Measurements from ENCODE around the gene SPEM2.

Gene SPEM2

GRCh38 chr17:7425316-7425715, at the start of gene SPEM2:
Gene SPEM2, plus strand, starts transcription at chr17:7425616. Its CDS starts 73 bp downstream, at chr17:7425689.
- TF ChIP-seq, protein P1, sequence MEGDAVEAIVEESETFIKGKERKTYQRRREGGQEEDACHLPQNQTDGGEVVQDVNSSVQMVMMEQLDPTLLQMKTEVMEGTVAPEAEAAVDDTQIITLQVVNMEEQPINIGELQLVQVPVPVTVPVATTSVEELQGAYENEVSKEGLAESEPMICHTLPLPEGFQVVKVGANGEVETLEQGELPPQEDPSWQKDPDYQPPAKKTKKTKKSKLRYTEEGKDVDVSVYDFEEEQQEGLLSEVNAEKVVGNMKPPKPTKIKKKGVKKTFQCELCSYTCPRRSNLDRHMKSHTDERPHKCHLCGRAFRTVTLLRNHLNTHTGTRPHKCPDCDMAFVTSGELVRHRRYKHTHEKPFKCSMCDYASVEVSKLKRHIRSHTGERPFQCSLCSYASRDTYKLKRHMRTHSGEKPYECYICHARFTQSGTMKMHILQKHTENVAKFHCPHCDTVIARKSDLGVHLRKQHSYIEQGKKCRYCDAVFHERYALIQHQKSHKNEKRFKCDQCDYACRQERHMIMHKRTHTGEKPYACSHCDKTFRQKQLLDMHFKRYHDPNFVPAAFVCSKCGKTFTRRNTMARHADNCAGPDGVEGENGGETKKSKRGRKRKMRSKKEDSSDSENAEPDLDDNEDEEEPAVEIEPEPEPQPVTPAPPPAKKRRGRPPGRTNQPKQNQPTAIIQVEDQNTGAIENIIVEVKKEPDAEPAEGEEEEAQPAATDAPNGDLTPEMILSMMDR (IDR thresholded peaks at IDR 0.05; ENCODE audit: insufficient read depth, low read length, poor library complexity, severe bottlenecking) = no peak
- no peak within 1 kb of the TSS for H3K4me3 ChIP-seq (replicated peaks; ENCODE audit: low read depth, low read length)
- no peaks in the 10 kb centered on the region for H3K27me3 ChIP-seq (replicated peaks; ENCODE audit: control insufficient read depth, insufficient read depth, low read length)
- no peaks in the 10 kb centered on the region for H3K36me3 ChIP-seq (ENCODE audit: control insufficient read depth, insufficient read depth, low read length)
- DNase-seq (ENCODE audit: extremely low read depth, insufficient read length) = no peak

DNA sequence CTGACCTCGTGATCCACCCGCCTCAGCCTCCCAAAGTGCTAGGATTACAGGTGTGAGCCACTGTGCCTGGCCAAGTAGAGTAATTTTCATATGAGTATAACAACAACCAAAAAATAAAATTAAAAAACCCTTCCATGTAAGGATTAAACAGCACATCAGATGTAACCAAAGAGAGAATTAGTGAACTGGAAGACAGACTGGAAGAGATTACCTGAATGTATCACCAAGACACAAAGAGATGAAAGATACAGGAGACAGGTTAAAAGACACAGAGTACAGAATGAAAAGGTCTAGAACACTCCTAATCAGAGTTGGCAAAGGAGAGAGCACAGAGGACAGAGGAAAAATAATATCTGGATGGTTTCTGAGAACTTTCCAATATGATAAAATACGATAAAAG, 46.3 kb upstream of the SPEM2 start:
- no peak for DNase-seq (ENCODE audit: extremely low read depth, insufficient read length)
- Histone ChIP-seq H3K27me3 (replicated peaks; ENCODE audit: control insufficient read depth, insufficient read depth, low read length) (no peaks in the 10 kb centered on the region; the same call in 1 of the 2 replicates), H3K36me3 (ENCODE audit: control insufficient read depth, insufficient read depth, low read length) (no peaks in the 10 kb centered on the region)

DNA sequence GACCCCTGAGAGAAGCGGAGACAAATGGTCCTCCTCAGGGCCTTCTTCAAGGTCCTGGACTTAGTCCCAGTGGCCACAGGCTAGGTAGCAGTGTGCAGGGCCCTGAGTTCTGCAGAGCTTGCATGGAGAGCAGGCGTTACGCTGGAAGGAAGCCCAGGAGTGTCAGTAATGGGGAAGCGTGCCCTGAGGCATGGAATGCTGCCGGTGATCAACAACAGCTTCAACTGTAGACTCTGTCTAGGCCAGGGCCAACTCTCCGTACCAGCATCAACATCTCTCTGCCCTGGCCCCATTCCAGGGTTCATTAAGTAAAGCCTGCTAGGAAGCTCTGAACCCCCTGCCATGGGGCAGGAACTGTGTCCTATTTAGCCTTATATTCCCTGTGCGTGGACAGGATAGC, 45.1 kb upstream of the SPEM2 start:
- no peak overlapping the region for H3K4me3 ChIP-seq (replicated peaks; ENCODE audit: low read depth, low read length)
- no peak for DNase-seq (ENCODE audit: extremely low read depth, insufficient read length)
- H3K27me3 ChIP-seq (replicated peaks; ENCODE audit: control insufficient read depth, insufficient read depth, low read length) = no peaks in the 10 kb centered on the region; the same call in 1 of the 2 replicates
- TF ChIP-seq, protein P1 (IDR thresholded peaks at IDR 0.05; ENCODE audit: insufficient read depth, low read length, poor library complexity, severe bottlenecking) = no peak
- no peaks in the 10 kb centered on the region for H3K36me3 ChIP-seq (ENCODE audit: control insufficient read depth, insufficient read depth, low read length)

More for the DNA sequence above, 46.3 kb upstream of the SPEM2 start:
- no peak overlapping the region for H3K4me3 ChIP-seq (replicated peaks; ENCODE audit: low read depth, low read length)
- TF ChIP-seq, protein P1 (IDR thresholded peaks at IDR 0.05; ENCODE audit: insufficient read depth, low read length, poor library complexity, severe bottlenecking) = no peak

DNA sequence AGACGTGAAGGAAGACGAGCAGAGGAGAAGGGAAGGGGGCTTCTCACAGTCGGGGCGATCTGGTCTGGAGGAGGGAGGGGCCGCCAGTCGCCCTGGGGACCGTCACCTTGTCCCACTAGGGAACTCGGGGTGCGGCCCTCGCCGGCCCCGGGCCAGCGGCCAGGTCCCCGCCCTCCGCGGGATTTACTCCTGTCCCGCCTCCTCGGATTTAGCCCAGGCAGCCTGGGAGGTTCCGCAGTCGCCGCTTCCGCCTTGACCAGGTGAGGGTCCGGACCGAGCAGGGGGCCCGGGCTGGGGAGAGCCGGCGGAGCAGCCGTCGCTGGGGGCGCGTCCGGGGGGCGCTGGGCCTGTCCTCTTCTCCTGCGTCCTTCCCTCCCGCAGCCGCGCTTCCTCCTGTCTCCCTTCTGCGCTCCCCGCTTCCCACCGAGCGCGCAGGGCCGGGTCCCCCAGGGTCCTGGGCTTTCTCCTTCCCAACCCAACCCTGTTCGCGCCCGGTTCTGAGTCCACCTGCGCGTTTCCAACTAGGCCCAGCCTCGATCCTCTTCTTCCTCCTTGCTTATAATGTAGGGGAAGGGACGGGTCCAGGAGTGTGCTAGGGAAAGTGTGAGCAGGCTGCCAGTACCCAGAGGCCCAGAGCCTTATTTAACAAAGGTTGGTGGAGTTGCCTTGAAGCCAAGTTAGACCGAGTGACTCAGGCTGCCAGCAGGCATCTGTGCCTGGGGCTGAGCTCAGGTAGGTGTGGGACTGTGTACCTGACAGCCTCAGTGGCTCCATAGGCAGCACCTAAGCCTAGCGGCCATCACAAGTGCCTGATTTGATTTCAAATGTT, 44.3 kb upstream of the SPEM2 start, which contains the start of gene TNK1:
Gene TNK1 (plus strand): TSS at position 235 of the 829 bp plus-strand sequence. CDS start 1,838 bp downstream, outside the sequence.
- Histone ChIP-seq H3K4me3 (replicated peaks; ENCODE audit: low read depth, low read length) (no peak within 1 kb of the TSS), H3K36me3 (ENCODE audit: control insufficient read depth, insufficient read depth, low read length) (no peaks in the 10 kb centered on the region), H3K27me3 (replicated peaks; ENCODE audit: control insufficient read depth, insufficient read depth, low read length) (no peaks in the 10 kb centered on the region; the same call in 1 of the 2 replicates)
- TF ChIP-seq, protein P1 (IDR thresholded peaks at IDR 0.05; ENCODE audit: insufficient read depth, low read length, poor library complexity, severe bottlenecking) = no peak
- DNase-seq (ENCODE audit: extremely low read depth, insufficient read length) = no peak

DNA sequence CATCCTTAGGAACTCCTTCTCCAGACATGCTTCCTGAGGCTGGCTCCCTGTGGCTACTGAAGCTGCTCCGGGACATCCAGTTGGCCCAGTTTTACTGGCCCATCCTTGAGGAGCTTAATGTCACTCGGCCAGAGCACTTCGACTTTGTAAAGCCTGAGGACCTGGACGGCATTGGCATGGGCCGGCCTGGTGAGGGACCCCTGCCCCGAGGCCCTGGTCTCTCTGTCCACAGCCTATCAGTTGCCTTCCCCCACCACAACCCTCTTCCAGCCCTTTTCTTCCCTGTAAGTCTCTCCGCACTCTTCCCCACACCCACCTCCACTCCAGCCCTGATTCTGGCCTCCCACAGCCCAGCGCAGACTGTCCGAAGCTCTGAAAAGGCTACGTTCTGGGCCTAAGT, 42.5 kb upstream of the SPEM2 start:
- no peak for DNase-seq (ENCODE audit: extremely low read depth, insufficient read length)
- TF ChIP-seq, protein P1 (IDR thresholded peaks at IDR 0.05; ENCODE audit: insufficient read depth, low read length, poor library complexity, severe bottlenecking) = no peak
- Histone ChIP-seq H3K4me3 (replicated peaks; ENCODE audit: low read depth, low read length) (no peak overlapping the region), H3K27me3 (replicated peaks; ENCODE audit: control insufficient read depth, insufficient read depth, low read length) (no peaks in the 10 kb centered on the region; the same call in 1 of the 2 replicates), H3K36me3 (ENCODE audit: control insufficient read depth, insufficient read depth, low read length) (no peaks in the 10 kb centered on the region; the same call in 1 of the 2 replicates)
